HepG2 (cell line): ENCODE measurements around the gene TOE1. TPM values are rescaled to one million over a fixed set of nuclear protein-coding genes. Genes with fewer than 3 reads are reported as not detected.

ENCODE experiments used
- HOXA7 ChIP-seq: sonication (generic); formaldehyde crosslinking; IDR thresholded peaks from 2 replicates; pipeline ENCODE4 v1.8.1; 2022; ENCODE audit warnings: mild to moderate bottlenecking, missing genetic modification reagents, moderate library complexity
- KMT2A ChIP-seq: sonication (generic); formaldehyde crosslinking; IDR thresholded peaks from 2 replicates; pipeline ENCODE4 v1.4.0; 2020; ENCODE audit warnings: missing genetic modification reagents
- NR3C1 ChIP-seq: sonication (generic); formaldehyde crosslinking; IDR thresholded peaks from 2 replicates; pipeline ENCODE4 v1.4.0; 2020; ENCODE audit warnings: missing genetic modification reagents
- SNAI1 ChIP-seq: sonication (generic); formaldehyde crosslinking; IDR thresholded peaks from 2 replicates; pipeline ENCODE4 v1.5.0; 2020; ENCODE audit warnings: mild to moderate bottlenecking, missing genetic modification reagents, borderline replicate concordance
- SP1 ChIP-seq, 2 experiments: fragments of 450-650 bp in 1 of 2; sonication (generic) in 1 of 2; formaldehyde crosslinking in 1 of 2; IDR thresholded peaks; 2 replicates each; pipeline versions ENCODE4 v1.4.0 to v1.6.1; 2016 to 2020; ENCODE audit warnings: missing genetic modification reagents in 1 of 2
- TERF1 ChIP-seq: sonication (generic); formaldehyde crosslinking; IDR thresholded peaks from 2 replicates; pipeline ENCODE4 v1.8.0; 2022; ENCODE audit warnings: mild to moderate bottlenecking, missing genetic modification reagents, moderate library complexity
- ZFP36L2 ChIP-seq: sonication (generic); formaldehyde crosslinking; IDR thresholded peaks from 2 replicates; pipeline ENCODE4 v1.4.0; 2020; ENCODE audit warnings: missing genetic modification reagents
- ZNF350 ChIP-seq: sonication (generic); formaldehyde crosslinking; IDR thresholded peaks from 2 replicates; pipeline ENCODE4 v1.4.0; 2020; ENCODE audit warnings: mild to moderate bottlenecking, low read depth, missing genetic modification reagents, borderline replicate concordance
- ZNF550 ChIP-seq: sonication (generic); formaldehyde crosslinking; IDR thresholded peaks from 2 replicates; pipeline ENCODE4 v1.4.0; 2020; ENCODE audit warnings: mild to moderate bottlenecking, missing genetic modification reagents, borderline replicate concordance
- ZNF572 ChIP-seq: sonication (generic); formaldehyde crosslinking; IDR thresholded peaks from 2 replicates; pipeline ENCODE4 v1.5.1; 2020; ENCODE audit warnings: mild to moderate bottlenecking, missing genetic modification reagents
- ZNF780A ChIP-seq: sonication (generic); formaldehyde crosslinking; IDR thresholded peaks from 2 replicates; pipeline ENCODE4 v1.8.0; 2022; ENCODE audit warnings: mild to moderate bottlenecking, missing genetic modification reagents, moderate library complexity
- ZSCAN29 ChIP-seq: sonication (generic); formaldehyde crosslinking; conservative IDR thresholded peaks from 2 replicates; pipeline ENCODE4 v1.4.0; 2020; ENCODE audit warnings: mild to moderate bottlenecking, missing genetic modification reagents
- ZSCAN30 ChIP-seq: sonication (generic); formaldehyde crosslinking; IDR thresholded peaks from 2 replicates; pipeline ENCODE4 v1.5.0; 2020; ENCODE audit warnings: mild to moderate bottlenecking, missing genetic modification reagents
- ZUFSP ChIP-seq: sonication (generic); formaldehyde crosslinking; IDR thresholded peaks from 2 replicates; pipeline ENCODE4 v1.9.0; 2021; ENCODE audit warnings: missing genetic modification reagents, mild to moderate bottlenecking, borderline replicate concordance
- polyA plus RNA-seq, 8 experiments: library from polyadenylated mRNA; depleted of rRNA in 3 of 8; stranded (reverse) in 7 of 8; unstranded in 1 of 8; fragments of >200 nt; fragmentation: Illumina TruSeq in 4 of 8; extraction: Trizol in 4 of 8; gene quantifications; 2 replicates each; pipeline versions ENCODE4 v1.2.1 to v1.2.3, GENCODE V29; 2011 to 2016; ENCODE audit warnings: low read depth in 4 of 8, missing spikeins in 1 of 8, mixed read lengths in 1 of 8; ENCODE audit not compliant: insufficient read depth in 1 of 8
- total RNA-seq, 5 experiments: library from RNA; depleted of rRNA; stranded (reverse); fragments of >200 nt; fragmentation: Illumina TruSeq; extraction: Trizol; gene quantifications; 2 replicates each; pipeline ENCODE4 v1.2.3, GENCODE V29; 2016; ENCODE audit warnings: low read depth in 1 of 5
- TF ChIP-seq, protein P1 (sequence below): sonication (generic); formaldehyde crosslinking; IDR thresholded peaks from 2 replicates; pipeline ENCODE4 v1.5.1; 2020; ENCODE audit warnings: mild to moderate bottlenecking, missing genetic modification reagents, moderate library complexity
- TF ChIP-seq, protein P2 (sequence below): sonication (generic); formaldehyde crosslinking; conservative IDR thresholded peaks from 2 replicates; pipeline ENCODE4 v1.8.0; 2022; ENCODE audit warnings: mild to moderate bottlenecking, moderate library complexity, missing genetic modification reagents
- TF ChIP-seq, protein P3 (sequence below): sonication (generic); formaldehyde crosslinking; IDR thresholded peaks from 2 replicates; pipeline ENCODE4 v1.5.0; 2020; ENCODE audit warnings: mild to moderate bottlenecking, missing genetic modification reagents

The TOE1 gene
- total and polyA plus RNA-seq, 2 of the 13 experiments (the other 11 are each of a cell fraction or from before 2014, with no cell fraction given), result 14.1 to 19.0 TPM

- TF ChIP-seq, protein P1, sequence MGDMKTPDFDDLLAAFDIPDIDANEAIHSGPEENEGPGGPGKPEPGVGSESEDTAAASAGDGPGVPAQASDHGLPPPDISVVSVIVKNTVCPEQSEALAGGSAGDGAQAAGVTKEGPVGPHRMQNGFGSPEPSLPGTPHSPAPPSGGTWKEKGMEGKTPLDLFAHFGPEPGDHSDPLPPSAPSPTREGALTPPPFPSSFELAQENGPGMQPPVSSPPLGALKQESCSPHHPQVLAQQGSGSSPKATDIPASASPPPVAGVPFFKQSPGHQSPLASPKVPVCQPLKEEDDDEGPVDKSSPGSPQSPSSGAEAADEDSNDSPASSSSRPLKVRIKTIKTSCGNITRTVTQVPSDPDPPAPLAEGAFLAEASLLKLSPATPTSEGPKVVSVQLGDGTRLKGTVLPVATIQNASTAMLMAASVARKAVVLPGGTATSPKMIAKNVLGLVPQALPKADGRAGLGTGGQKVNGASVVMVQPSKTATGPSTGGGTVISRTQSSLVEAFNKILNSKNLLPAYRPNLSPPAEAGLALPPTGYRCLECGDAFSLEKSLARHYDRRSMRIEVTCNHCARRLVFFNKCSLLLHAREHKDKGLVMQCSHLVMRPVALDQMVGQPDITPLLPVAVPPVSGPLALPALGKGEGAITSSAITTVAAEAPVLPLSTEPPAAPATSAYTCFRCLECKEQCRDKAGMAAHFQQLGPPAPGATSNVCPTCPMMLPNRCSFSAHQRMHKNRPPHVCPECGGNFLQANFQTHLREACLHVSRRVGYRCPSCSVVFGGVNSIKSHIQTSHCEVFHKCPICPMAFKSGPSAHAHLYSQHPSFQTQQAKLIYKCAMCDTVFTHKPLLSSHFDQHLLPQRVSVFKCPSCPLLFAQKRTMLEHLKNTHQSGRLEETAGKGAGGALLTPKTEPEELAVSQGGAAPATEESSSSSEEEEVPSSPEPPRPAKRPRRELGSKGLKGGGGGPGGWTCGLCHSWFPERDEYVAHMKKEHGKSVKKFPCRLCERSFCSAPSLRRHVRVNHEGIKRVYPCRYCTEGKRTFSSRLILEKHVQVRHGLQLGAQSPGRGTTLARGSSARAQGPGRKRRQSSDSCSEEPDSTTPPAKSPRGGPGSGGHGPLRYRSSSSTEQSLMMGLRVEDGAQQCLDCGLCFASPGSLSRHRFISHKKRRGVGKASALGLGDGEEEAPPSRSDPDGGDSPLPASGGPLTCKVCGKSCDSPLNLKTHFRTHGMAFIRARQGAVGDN (CRISPR knock-in tag), result peak; percentile 86
- TF ChIP-seq SNAI1 (no peak), TERF1 (CRISPR knock-in tag) (no peak), ZNF550 (CRISPR knock-in tag) (no peak), KMT2A (CRISPR knock-in tag) (0 out of 2 replicates have a peak, but pooled peaks have one; percentile 47), ZFP36L2 (CRISPR knock-in tag) (no peak), HOXA7 (CRISPR knock-in tag) (no peak), ZSCAN29 (CRISPR knock-in tag) (no peak), NR3C1 (no peak), ZSCAN30 (CRISPR knock-in tag) (0 out of 2 replicates have a peak, but pooled peaks have one; percentile 8), SP1 (IDR thresholded peaks at IDR 0.05) (no peak), SP1 (CRISPR knock-in tag; IDR thresholded peaks at IDR 0.05) (peak; percentile 59; the same call in 1 of the 2 replicates), ZNF350 (peak; percentile 79), ZNF572 (CRISPR knock-in tag) (peak; percentile 81; the same call in 1 of the 2 replicates), ZUFSP (CRISPR knock-in tag) (no peak), ZNF780A (CRISPR knock-in tag) (no peak)
- TF ChIP-seq, protein P2, sequence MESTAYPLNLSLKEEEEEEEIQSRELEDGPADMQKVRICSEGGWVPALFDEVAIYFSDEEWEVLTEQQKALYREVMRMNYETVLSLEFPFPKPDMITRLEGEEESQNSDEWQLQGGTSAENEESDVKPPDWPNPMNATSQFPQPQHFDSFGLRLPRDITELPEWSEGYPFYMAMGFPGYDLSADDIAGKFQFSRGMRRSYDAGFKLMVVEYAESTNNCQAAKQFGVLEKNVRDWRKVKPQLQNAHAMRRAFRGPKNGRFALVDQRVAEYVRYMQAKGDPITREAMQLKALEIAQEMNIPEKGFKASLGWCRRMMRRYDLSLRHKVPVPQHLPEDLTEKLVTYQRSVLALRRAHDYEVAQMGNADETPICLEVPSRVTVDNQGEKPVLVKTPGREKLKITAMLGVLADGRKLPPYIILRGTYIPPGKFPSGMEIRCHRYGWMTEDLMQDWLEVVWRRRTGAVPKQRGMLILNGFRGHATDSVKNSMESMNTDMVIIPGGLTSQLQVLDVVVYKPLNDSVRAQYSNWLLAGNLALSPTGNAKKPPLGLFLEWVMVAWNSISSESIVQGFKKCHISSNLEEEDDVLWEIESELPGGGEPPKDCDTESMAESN (CRISPR knock-in tag), result peak; percentile 87; the same call in 1 of the 2 replicates
- TF ChIP-seq, protein P3, sequence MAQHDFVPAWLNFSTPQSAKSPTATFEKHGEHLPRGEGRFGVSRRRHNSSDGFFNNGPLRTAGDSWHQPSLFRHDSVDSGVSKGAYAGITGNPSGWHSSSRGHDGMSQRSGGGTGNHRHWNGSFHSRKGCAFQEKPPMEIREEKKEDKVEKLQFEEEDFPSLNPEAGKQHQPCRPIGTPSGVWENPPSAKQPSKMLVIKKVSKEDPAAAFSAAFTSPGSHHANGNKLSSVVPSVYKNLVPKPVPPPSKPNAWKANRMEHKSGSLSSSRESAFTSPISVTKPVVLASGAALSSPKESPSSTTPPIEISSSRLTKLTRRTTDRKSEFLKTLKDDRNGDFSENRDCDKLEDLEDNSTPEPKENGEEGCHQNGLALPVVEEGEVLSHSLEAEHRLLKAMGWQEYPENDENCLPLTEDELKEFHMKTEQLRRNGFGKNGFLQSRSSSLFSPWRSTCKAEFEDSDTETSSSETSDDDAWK (CRISPR knock-in tag), result no peak
Observed at GRCh38 chr1:45303520-45304310, 36.3 kb upstream of the TOE1 start (continued).
